Fibroblast of the conjunctiva (primary cell): ENCODE results near the gene WBP2.
"Not testable (repeated sequence)": the region's sequence is repeated elsewhere in the genome, so short reads cannot be mapped to it uniquely, and the experiment has no call there.

Experiments
- DNase-seq: peaks from one replicate; pipeline ENCODE4 v3.0.0-alpha.2; 2010; ENCODE audit warnings: low read depth

WBP2 gene

DNA sequence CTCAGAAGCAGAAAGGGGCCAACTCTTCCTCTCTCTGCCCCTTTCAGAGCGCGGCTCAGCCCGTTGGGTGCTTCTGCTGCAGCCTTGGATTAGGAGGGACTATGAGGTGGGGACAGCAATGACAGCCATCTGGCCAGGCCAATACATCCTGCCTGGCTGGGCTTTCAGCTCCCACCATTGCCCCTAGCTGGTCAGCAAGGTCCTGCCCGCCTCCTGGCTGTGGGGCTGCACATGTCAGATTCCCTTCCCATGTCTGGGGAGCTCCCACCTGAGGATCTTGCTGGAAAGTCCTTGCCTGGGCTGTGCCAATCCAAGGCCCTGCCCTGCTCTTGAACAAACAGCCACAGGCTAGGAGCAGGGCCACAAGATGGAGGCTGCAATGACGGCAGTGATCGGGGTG, 33.3 kb upstream of the WBP2 start:
- no peak for DNase-seq

- not testable (repeated sequence) for DNase-seq
Measured at GRCh38 chr17:75885860-75886259, 30.7 kb upstream of the WBP2 start.

- DNase-seq: no peak
Measured at GRCh38 chr17:75885431-75885830, 30.3 kb upstream of the WBP2 start.

DNA sequence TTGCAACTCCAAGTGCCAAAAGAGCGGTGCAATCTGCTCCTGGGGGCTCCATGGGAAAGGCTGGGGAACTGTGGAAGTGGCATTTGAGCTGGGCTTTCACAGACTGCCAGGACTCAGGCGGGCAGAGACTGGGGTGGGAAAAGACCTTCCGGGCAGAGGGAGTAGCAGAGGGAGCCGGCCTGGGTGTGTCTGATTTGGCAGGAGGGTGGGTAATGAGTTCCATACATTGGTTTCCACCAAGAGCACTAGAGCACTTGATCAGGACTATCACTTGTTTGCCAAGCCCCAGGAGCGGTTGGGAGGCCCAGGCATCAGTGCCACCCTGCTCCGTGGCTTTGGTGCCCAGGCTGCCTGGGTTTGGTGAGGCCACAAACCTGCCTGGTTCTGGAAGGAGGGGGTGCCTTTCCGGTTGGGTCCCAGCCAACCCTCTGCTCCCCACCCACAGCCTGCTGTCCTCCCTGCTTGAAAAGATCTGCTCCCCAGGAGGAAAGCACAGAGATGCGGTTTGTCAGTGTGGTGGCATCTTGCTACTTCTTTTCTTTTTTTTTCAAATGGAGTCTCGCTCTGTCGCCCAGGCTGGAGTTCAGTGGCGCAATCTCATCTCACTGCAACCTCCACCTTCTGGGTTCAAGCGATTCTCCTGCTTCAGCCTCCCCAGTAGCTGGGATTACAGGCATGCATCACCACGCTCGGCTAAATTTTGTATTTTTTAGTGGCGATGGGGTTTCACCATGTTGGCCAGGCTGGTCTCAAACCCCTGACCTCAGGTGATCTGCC, 26.7 kb upstream of the WBP2 start:
- DNase-seq: no peak

DNA sequence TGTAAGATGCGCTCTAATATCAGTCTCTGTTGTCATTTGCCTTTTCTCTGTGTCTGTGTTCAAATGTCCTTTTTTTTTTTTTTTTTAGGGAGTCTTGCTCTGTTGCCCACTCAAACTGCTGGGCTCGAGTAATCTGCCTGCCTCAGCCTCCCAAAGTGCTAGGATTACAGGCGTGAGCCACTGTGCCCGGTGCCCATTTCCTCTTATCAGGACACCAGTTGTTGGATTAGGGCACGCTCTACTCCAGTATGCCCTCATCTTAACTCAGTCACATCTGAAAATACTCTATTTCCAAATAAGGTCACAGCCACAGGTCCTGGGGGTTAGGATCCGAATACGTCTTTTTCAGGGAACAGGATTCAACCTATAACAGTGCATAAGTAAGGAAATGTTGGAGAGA, 25.1 kb upstream of the WBP2 start:
- DNase-seq: no peak

DNA sequence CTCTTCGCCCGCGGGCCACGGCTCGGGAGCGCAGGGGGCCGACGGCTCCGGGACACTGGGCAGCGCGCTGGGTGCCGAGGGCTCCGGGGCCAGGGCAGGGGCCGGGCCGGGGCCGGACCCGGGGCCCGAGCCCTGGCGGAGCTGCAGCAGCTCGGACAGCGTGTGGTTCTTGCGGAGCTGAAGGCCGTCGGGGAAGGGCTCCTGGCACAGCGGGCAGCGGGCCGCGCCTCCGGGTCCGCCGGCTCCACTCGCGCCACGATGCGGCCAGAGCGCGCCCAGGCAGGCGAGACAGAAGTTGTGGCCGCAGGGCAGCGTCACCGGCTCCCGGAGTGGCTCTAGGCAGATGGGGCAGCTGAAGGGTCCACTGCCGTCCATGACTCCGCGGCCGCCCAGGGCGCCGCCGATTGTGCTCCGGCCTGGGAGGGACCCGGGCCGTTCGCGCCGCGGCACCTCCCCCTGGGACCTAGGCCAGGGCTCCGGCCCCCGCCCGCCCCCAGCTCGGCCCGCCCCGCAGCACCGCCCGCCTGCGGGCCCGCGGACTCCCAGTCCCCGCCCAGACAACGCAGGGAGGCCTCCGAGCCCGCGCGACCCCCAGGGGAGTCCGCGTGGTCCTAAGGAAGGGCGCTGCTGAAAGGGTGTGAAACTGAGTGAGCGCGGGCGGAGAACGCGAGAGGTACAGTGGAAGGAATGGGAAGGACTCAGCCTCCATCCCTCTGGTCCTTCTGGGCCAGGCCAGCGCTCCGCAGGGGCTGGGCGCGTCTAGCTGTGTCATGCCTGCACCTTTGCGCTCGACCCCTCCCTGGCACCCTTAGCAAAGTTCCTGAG, 23.3 kb upstream of the WBP2 start, which contains the start of gene TRIM47:
TSS of gene TRIM47 (minus strand) at position 408 of the 825 bp plus-strand sequence. CDS start at position 375, 33 bp downstream.
- DNase-seq: peak; percentile 67

DNA sequence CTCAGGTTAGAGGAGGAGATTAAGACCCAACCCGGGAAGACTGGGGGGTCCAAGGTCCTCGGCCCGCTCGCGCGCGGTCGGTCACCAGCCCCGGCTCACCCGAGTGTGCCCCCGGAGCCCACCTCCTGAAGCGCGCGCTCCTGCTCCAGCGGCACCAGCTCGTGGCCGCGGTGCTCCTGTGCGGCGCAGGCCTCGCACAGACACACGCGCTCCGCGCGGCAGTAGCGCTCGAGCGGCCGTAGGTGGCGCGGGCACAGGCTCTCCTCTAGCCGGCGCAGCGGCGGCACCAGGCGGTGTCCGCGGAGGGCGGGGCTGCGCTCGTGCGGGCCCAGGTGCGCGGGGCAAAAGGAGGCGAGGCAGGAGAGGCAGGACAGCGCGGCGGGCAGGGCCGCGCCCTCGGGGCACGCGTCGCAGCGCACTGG, 22.6 kb upstream of the WBP2 start:
- DNase-seq: no peak

DNA sequence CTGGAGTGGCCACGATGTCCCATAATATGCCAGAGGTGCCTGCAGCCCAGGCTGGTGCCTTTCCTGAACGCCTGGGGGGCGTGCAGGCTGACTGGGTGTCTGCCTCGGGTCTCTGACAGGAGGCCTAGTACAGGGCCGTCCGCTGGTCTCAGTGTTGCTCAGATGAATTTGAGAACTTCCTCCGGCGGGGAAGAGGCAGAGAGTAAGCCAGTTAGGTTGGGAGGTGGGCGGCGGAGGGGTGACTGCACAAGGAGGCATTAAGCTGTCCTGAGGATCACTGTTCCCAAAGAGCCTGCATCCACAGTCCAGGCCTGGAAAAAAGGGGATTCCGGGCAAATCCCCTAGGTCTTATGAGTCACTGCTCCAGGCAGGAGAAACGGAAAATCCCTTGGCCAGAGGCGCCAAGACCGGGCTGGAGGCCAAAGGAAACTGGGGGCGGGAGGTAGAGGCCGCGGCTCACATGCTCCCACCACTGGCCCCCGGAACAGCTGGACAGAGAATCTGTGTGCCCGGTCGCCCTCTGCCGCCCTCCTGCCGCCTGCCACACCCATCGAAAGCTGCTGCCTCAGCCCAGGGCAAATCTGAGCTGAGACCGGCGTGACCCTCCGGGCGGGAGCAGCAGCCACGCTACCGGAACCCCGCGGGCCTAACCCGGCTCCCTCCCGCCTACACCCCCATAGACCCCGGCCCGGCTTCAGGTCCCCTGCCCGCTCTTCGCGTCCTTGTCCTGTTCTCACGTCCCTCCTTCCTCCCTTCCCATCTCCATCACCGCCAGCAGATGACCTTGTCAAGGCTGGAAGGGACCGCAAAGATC, 22.0 kb upstream of the WBP2 start:
- peak; percentile 94 for DNase-seq

GRCh38 chr17:75876190-75876937, 21.2 kb upstream of the WBP2 start:
- DNase-seq: no peak

DNA sequence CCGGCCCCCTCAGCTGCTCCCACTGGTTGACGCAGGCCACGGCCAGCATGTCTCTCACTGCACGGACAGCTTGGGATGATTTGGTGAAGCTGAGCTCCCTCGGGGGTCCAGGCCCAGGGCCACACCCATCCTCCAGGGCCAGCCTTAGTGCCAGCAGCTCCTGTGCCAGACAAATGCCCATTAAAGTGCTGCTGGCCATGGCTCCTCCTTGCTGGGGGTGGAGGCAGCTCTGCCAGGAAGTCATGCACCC, 20.7 kb upstream of the WBP2 start:
- DNase-seq: no peak

GRCh38 chr17:75875182-75875939, 20.2 kb upstream of the WBP2 start:
- no peak for DNase-seq

DNA sequence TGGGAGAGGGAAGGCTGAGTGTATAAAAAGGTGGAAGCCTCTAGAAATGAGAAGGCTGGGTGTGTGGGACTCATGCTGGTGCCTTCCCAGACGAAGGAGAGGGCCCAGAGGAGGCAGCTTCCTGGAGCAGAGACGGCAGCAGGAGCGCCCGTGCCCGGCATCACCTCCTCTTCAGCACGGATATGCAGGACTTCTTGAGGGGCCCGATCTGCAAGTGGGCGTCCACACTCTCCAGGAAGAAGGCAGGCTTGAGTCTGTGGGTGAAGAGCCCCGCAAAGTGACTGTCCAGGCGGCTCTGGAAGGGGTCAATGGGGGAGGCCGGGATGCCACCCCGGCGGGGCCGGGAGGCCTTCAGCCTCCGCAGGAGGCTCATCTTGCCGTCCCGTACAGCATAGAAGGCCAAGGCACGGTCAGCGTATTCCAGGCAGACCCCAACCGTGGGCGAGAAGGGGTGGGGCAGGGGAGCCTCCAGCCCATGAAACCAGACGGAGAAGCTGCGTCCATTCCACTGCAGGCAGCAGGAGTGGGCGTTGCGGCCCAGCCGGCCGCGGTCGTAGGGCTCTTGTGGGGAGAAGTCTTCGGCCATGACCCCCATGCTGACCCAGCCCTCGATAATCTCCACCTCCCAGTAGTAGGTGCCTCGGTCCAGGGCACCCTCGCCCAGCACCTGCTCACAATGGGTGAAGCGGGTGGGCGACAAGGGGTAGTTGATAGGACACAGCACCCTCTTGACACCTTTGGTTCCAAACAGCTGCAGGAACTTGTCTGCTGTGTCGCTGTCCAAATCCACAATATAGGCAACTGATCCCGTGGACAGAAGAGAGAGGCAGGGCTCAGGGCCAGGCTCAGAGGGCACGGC, 19.4 kb upstream of the WBP2 start:
- DNase-seq: no peak

- no peak for DNase-seq
Measured at GRCh38 chr17:75873587-75874322, 18.6 kb upstream of the WBP2 start.

- peak; percentile 79 for DNase-seq
Measured at GRCh38 chr17:75872434-75873351, 17.6 kb upstream of the WBP2 start.

DNA sequence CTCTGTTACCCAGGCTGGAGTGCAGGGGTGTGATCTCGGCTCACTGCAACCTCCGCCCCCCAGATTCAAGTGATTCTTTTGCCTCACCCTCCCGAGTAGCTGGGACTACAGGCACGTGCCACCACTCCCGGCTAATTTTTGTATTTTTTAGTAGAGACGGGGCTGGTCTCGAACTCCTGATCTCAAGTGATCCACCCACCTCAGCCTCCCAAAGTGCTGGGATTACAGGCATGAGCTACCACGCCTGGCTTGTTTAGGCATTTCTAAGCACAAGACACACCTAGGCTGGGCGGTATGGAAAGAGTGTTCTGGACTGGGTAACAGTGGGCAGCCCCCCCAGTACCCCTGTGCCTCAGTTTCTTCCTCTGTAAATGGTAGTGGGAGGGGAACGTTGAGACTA, 15.1 kb upstream of the WBP2 start:
- not testable (repeated sequence) for DNase-seq

- DNase-seq: peak; percentile 57
Measured at GRCh38 chr17:75869282-75870141, 14.4 kb upstream of the WBP2 start.

DNA sequence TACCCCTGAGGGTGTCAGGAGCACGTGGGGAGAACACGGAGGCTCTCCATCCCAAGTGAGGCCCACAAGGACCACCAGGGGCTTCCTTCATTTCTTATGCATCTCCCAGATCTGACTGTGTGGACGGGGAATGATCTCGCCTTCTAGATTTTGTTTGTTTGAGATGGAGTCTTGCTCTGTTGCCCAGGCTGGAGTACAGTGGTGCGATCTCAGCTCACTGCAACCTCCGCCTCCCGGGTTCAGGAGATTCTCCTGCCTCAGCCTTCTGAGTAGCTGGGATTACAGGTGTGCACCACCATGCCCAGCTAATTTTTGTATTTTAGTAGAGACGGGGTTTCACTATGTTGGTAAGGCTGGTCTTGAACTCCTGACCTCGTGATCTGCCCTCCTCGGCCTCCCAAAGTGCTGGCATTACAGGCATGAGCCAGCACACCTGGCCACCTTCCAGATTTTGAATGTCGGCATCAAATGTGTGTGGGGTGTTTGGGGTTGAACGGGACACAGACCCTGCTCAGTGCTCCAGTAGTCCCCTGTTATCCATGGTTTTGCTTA, 13.7 kb upstream of the WBP2 start:
- not testable (repeated sequence) for DNase-seq
